Uterus (tissue), 4 donors: ENCODE measurements around the gene ZNF134. TPM values are rescaled to one million over a fixed set of nuclear protein-coding genes. Genes with fewer than 3 reads are reported as not detected.

Source experiments
- DNase-seq, 2 donors: peaks; one replicate each; pipeline ENCODE4 v3.0.0-alpha.2; 2019 to 2020
- H3K27ac ChIP-seq, 2 donors: fragments of 200-600 bp; sonication (generic); 1 replicate in 1 of 2; 2 replicates in 1 of 2; pipeline ENCODE4 v1.5.1; 2016 to 2018
- H3K27me3 ChIP-seq, 2 donors: fragments of 200-600 bp; sonication (generic); one replicate each; pipeline ENCODE4 v1.5.1; 2018 to 2019; ENCODE audit warnings: control low read depth in 1 of 2
- H3K36me3 ChIP-seq, 2 donors: fragments of 200-600 bp; sonication (generic); one replicate each; pipeline ENCODE4 v1.5.1; 2019; ENCODE audit warnings: control low read depth in 1 of 2
- H3K4me1 ChIP-seq, 2 donors: fragments of 200-600 bp; sonication (generic); one replicate each; pipeline ENCODE4 v1.5.1; 2018 to 2019; ENCODE audit warnings: control low read depth in 1 of 2
- H3K4me3 ChIP-seq, 2 donors: fragments of 200-600 bp; sonication (generic); 1 replicate in 1 of 2; 2 replicates in 1 of 2; pipeline ENCODE4 v1.5.1; 2018 to 2019; ENCODE audit warnings: mild to moderate bottlenecking in 1 of 2
- H3K9me3 ChIP-seq, 2 donors: fragments of 200-600 bp; sonication (generic); one replicate each; pipeline ENCODE4 v1.5.1; 2019; ENCODE audit warnings: control low read depth in 1 of 2
- POLR2A ChIP-seq, 2 donors: fragments of 450-650 bp; IDR thresholded peaks; one replicate each; pipeline ENCODE4 v1.6.1; 2016; ENCODE audit warnings: antibody characterized with exemption in 2 of 2, mild to moderate bottlenecking in 1 of 2, moderate library complexity in 1 of 2
- intact Hi-C: fragments of 100-400 bp; cut with DNase I; formaldehyde crosslinking; loops from one replicate; pipeline ENCODE4 v1.15.1; 2023; ENCODE audit warnings: low total_unique reads
- total RNA-seq, 4 donors: library from RNA; depleted of rRNA in 3 of 4; stranded (reverse); fragments of >200 nt in 3 of 4; gene quantifications; one replicate each; pipeline versions ENCODE4 v1.1.0 to v1.2.4, GENCODE V29; 2014 to 2023
- TF ChIP-seq, protein P1 (sequence below), 4 experiments: fragments of 200-600 bp in 2 of 4; fragments of 450-650 bp in 2 of 4; sonication (generic) in 2 of 4; IDR thresholded peaks; one replicate each; pipeline ENCODE4 v1.5.1; 2016 to 2019; ENCODE audit warnings: antibody characterized with exemption in 4 of 4, mild to moderate bottlenecking in 2 of 4, moderate library complexity in 1 of 4
- donor health status: DM: yes; HTN: yes; CAD: no.

ZNF134 gene
- total RNA-seq, 4 donors from 2014 or later, result 1.5 to 60.1 (median 16.5) TPM

GRCh38 chr19:57587529-57587928, 26.5 kb upstream of the ZNF134 start:
- intact Hi-C loops, result no loop called here
- no peak for TF ChIP-seq POLR2A (IDR thresholded peaks at IDR 0.05)
- TF ChIP-seq, protein P1, sequence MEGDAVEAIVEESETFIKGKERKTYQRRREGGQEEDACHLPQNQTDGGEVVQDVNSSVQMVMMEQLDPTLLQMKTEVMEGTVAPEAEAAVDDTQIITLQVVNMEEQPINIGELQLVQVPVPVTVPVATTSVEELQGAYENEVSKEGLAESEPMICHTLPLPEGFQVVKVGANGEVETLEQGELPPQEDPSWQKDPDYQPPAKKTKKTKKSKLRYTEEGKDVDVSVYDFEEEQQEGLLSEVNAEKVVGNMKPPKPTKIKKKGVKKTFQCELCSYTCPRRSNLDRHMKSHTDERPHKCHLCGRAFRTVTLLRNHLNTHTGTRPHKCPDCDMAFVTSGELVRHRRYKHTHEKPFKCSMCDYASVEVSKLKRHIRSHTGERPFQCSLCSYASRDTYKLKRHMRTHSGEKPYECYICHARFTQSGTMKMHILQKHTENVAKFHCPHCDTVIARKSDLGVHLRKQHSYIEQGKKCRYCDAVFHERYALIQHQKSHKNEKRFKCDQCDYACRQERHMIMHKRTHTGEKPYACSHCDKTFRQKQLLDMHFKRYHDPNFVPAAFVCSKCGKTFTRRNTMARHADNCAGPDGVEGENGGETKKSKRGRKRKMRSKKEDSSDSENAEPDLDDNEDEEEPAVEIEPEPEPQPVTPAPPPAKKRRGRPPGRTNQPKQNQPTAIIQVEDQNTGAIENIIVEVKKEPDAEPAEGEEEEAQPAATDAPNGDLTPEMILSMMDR (IDR thresholded peaks at IDR 0.05), result no peak
- no peaks in the 10 kb centered on the region for H3K27me3 ChIP-seq
- H3K36me3 ChIP-seq, result no peaks in the 10 kb centered on the region
- no peak for DNase-seq
- no peak overlapping the region for H3K4me3 ChIP-seq
- no peaks in the 10 kb centered on the region for H3K4me1 ChIP-seq
- peaks cover 0 to 65% of the 10 kb centered on the region in 2 donors for H3K9me3 ChIP-seq
- no peak overlapping the region for H3K27ac ChIP-seq

DNA sequence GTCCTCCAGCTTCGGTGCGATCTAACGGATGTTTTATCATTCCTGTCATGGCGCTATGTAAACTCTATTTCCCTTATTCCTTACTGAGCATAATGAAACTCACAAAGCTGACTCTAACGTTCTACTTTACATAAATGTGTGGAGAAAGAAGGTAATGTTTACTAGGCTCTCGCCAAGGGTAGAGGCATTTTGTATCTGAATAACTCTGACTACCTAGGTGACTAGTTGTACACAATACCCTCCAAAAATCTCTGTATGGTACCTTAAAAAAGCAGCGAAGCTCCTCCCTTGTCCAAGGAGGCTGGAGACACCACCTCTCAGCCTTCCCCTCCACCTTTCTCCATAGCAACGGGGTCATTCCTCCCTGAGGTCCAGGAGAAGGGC, 14.7 kb upstream of the ZNF134 start:
- peaks cover 0 to 19% of the 10 kb centered on the region in 2 donors for H3K9me3 ChIP-seq

GRCh38 chr19:57599761-57600383, 14.2 kb upstream of the ZNF134 start, which contains the start of gene ZNF530:
ZNF530 (plus strand) TSS chr19:57599885; CDS start chr19:57604346, 4,461 bp downstream.
- Histone ChIP-seq H3K4me3 (peak within 1 kb of the TSS; percentile 57 to 60), H3K27me3 (no peaks in the 10 kb centered on the region), H3K4me1 (no peaks in the 10 kb centered on the region), H3K27ac (no peak within 1 kb of the TSS), H3K9me3 (peaks cover 0 to 24% of the 10 kb centered on the region in 2 donors), H3K36me3 (no peaks in the 10 kb centered on the region)
- TF ChIP-seq, protein P1 (IDR thresholded peaks at IDR 0.05), result peak in 1 of 4 experiments; percentile 4
- no peak for TF ChIP-seq POLR2A (IDR thresholded peaks at IDR 0.05)
- intact Hi-C loops, result no loop called here
- peak; percentile 89 to 90 for DNase-seq

More for the DNA sequence above, 14.7 kb upstream of the ZNF134 start:
- Histone ChIP-seq H3K4me3 (peak overlapping the region; percentile 57 to 60), H3K27ac (no peak overlapping the region), H3K4me1 (no peaks in the 10 kb centered on the region), H3K27me3 (no peaks in the 10 kb centered on the region), H3K36me3 (no peaks in the 10 kb centered on the region)
- TF ChIP-seq POLR2A (IDR thresholded peaks at IDR 0.05), result no peak
- TF ChIP-seq, protein P1 (IDR thresholded peaks at IDR 0.05), result no peak
- no peak for DNase-seq
- intact Hi-C loops, result no loop called here

- Histone ChIP-seq H3K9me3 (peaks cover 0 to 60% of the 10 kb centered on the region in 2 donors), H3K27me3 (no peaks in the 10 kb centered on the region), H3K27ac (no peak overlapping the region), H3K4me1 (no peaks in the 10 kb centered on the region), H3K4me3 (no peak overlapping the region), H3K36me3 (no peaks in the 10 kb centered on the region)
- no peak for TF ChIP-seq POLR2A (IDR thresholded peaks at IDR 0.05)
- TF ChIP-seq, protein P1 (IDR thresholded peaks at IDR 0.05), result no peak
- DNase-seq, result no peak
- intact Hi-C loops, result no loop called here
These were observed 7.1 kb upstream of the ZNF134 start for GRCh38 chr19:57606931-57607330.

GRCh38 chr19:57611113-57611512, 2.9 kb upstream of the ZNF134 start:
- Histone ChIP-seq H3K27me3 (no peaks in the 10 kb centered on the region), H3K4me1 (no peaks in the 10 kb centered on the region), H3K36me3 (no peaks in the 10 kb centered on the region), H3K9me3 (peaks cover 0 to 43% of the 10 kb centered on the region in 2 donors), H3K27ac (no peak overlapping the region), H3K4me3 (no peak overlapping the region)
- intact Hi-C loops, result no loop called here
- DNase-seq, result no peak
- TF ChIP-seq, protein P1 (IDR thresholded peaks at IDR 0.05), result no peak
- TF ChIP-seq POLR2A (IDR thresholded peaks at IDR 0.05), result no peak
